CD4-positive, alpha-beta T cell treated with Interleukin-4 for 4 hours (primary cell): ENCODE data around the gene CDC42BPB.

ENCODE experiments used
- DNase-seq: peaks from one replicate; pipeline ENCODE4 v3.0.0-alpha.2; 2020

CDC42BPB gene

DNA sequence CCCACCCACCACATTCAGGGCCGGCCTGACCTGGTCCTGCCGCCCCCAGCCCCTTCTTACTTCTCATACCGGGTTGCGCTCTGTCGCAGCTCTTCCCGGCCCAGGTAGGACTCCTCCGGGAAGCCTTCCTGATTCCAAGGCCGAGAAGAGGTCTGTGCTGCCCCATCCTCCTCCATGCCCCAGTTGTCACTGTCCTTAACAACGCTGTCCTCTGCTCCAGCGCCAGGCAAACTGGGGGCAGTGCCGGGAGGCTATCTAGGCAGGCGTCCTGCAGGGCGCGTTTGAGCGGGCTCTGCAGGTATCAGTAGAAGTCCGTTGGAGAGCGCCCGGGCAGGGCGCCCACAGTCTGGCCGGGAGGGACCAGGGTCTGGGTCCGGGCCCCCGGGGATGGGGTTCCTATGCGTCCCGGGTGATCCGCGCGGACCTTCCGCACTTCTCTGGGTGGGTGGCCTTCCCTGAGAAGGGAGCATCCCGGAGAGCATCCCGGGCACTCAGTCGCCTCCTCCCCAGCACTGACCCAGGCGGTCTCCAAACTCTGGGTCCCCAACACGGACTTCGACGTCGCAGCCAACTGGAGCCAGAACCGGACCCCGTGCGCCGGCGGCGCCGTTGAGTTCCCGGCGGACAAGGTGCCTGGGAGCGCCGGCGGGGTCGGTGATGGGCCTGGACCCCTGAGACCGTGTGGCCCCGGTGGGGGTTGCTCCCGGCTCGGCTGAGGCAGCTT lies 134.0 kb downstream of the CDC42BPB start:
- DNase-seq: no peak

DNA sequence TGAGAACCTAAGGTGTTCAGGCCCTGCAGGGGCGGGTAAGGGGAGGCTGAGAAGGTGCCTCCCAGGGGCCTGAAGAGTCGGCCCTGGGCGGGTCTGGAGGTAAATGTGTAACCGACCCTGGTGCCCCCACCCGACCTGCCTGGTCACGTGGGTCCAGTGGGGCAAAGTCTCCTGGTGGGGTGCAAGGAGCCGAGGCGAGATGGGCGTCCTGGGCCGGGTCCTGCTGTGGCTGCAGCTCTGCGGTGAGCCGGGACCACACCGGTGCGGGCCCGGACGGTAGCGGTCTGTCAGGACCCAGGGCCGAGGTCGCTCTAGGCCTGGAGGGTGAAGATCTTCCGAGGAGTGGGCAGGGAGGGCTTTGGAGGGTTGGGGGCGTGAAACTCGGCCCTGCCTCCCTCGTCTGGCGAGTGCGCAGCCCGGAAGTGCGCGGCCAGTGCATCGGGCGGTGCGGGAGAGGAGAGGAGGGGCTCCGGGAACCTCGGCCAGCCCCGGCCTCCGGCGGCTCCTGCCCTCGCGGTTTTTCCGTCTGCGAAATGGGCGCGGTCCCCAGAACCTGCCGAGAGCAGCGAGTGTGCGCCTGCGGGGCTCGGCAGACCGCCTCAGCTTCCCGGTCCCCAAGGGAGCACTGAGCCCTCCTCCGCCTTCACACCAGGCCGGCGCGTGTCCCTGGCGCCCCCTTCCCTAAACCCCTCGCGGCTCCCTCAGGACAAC lies 134.7 kb downstream of the CDC42BPB start, which contains the start of gene AMN:
Gene AMN, plus strand, starts transcription at position 174 of the 711 bp plus-strand sequence. Its CDS starts 26 bp downstream, at position 200.
- DNase-seq: no peak

DNA sequence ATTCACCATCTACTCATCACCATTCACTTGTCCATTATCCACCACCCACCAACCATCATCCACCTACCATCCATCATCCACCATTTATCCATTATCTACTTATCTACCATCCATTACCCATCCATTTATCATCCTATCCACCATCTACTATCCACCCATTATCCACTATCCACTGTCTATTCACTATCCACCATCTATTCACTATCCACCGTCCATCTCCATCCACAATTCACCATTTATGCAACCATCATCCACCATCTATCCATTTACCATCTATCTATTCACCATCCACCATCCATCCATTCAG lies 136.4 kb downstream of the CDC42BPB start:
- no peak for DNase-seq

DNA sequence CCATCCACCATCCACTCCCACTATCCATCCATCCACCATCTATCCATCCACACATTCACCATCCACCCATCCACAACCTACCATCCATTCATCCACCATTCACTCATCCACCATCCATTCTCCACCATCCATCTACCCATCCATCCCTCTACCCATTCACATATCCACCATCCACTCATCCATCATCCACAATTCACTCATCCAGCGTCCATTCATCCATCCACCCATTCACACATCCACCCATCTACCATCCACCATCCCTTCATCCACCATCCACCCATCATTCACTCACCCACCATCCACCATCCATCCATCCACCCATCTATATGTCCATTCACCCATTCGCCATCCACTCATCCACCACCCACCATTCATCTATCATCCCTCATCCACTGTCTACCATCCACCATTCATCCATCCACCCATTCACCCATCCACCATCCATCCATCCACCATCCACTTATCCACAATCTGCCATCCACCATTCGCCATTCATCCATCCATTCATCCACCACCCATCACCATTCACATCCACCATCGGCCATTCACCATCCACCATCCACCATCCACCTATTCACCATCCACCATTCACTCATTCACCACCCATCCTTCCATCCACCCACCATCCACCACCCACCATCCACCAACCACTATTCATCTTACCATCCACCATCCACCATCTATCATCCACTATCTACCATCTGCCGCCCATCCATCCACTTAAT lies 136.9 kb downstream of the CDC42BPB start:
- no peak for DNase-seq

DNA sequence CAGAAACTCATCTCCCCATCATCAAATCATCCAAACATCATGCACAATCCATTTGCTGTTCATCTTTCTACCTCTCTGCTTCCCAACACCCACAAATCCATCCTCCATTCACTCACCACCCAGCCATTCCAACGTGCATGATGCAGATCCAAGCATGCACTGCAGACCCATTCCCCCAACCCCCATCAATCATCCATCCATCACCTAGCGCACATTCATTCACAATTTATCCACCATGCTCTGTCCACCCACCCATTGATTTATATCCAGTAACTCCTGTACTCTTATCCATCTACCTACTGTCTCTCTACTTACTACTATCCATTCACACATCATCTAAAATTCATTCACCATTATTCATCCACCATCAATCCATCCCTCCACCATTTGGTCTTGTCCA lies 138.9 kb downstream of the CDC42BPB start:
- no peak for DNase-seq

DNA sequence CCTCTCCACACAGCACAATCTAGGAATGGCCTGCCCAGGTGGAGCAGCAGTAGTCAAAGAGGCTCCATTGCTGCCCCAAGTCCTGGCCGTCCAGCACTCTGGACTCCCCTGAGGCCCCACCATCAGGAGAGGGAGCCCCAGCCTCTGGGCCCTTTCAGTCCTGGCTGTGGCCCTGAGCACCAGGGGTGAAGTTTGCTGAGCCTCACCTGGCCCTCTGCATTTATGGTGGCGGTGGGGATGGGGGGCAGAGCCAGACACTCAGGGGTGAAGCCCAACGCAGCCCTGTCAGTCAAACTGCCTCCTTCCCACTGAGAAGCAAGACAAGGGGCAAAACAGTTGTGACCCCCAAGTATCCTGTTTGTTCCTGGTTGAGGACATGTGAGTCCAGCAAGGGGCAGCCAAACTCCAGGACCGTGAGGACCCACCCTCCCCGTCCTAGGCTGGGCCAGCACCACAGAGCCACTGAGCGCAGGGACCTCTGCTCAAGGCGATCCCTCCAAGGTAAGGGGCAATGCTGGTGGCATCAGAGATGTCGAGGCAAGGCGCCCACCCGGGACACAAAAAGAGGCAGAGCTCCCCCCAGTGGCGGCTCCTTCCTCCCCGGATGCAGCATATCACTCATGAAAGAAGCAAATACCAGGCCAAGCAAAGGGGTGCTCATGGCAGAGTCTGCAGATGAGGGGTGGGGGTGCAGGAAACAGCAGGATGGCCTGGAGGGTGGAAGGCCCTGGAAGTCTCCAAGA lies 139.7 kb downstream of the CDC42BPB start:
- peak; percentile 50 for DNase-seq

DNA sequence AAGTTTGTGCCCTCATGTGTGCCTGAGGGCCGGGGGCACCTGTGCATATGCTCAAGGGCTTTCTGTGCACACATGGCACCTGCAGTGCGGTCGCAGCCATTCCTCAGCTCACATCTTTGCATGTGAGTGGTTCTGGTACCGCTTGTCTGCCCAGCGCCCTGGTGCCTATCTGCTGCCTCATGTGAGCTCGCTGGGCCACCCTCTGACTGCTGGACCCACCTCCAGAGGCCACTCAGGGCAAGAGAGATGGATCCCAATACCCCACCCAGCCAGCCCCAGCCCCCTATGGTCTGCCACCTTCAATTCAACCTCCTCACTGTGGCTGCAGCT lies 140.3 kb downstream of the CDC42BPB start:
- DNase-seq: no peak

DNA sequence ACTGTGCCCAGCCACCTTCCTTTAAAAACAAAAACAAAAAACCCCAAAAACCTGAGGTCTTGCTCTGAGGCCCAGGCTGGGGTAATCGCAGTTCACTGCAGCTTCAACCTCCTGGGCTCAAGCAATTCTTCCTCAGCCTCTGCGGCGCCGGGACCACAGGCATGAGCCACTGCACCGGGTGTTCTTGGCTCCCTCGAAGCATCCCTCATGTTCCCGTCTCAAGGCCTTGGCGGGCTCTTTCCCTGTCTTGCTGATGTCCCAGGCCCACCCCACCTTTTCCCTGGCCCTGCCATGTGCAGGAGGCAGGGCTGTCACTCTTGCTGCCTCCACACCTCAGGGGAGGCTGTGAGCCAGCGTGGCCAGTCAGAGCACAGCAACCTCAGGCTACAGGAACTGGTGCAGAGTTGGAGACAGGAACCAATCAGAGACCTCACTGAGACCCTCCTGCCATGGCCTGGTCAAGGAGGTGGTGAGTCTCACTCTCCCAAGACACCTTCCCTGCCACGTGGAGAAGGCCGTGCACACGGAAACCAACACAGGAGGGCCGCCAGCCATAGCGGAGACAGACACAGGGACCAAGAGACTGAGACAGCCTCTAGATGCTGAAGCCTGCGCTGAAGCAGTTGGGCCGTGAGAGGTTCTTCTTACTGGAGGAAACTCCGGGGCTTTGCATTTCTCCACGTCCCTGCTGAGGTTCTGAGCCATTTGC lies 140.8 kb downstream of the CDC42BPB start:
- DNase-seq: no peak

DNA sequence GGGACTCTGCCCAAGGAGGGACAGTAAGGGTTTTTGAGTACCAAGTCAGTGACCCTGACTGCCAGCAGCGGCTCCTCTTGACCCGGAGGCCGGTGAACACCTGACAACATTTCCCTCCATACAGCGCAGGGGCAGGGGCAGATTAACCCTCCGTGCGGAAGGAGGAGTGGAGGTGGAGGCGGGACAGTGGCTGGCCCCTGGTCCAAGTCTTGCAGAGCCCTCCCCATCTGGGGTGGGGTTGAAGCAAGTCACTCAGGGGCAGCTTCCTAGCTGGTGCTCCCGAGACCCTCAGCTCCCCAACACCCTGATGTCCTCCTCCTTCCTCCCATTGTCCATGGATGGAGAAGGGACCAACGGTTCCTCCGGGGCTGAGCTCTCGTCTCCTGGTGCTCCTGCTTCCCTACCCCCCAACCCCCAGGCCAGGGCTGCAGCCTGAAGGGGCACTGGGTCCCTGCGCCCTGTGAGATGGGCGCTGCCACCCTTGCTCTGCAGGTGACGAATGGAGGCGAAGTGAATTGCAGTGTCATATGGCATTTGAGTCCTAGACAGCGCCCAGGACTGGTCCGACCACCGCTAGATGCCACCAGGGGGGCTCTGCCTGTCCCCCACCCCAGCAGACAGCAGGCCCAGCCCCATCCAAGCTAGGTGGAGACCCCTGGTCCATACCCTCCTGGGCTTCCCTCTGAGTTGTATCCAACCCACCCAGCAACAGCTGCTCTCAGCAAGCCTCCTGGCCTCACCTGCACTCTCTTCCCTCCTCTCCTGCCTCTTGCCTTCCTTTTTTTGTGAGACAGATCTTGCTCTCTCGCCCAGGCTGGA lies 141.8 kb downstream of the CDC42BPB start:
- no peak for DNase-seq

DNA sequence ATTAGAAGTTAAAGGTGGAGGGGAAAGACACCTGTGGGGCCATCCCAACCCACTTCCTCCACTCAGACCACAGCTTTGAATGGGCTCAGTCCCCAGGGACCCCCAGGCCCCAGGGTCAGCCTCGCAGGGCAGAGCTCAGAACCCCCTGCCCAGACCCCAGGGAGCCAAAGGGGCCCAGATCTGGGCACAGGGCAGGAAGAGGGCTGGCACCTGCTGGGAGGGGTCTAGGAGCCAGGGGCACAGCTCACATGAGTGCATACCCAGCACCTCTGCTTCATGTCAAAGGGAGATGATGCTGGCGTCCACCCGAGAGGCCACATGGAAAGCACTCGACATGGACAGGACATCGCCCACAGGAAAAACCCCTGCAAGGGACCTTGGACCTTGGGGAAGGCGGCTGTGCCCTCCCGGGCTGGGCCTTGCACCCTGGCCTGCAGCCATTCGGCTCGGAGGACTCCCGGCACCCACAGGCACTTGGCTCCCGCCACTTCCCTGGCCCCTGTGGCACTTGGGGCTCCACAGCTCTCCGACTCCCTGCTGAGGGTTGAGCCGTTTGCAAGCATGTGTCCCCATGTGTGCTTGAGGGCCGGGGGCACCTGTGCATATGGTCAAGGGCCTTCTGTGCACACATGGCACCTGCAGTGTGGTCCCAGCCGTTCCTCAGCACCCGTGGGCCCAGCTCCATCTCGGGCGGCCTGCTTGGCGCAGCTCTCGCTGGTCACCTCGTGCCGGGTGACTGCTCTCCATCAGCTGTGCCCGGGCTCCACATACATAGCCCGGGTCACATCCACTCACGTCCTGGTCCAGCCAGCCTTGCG lies 142.7 kb downstream of the CDC42BPB start:
- no peak for DNase-seq

DNA sequence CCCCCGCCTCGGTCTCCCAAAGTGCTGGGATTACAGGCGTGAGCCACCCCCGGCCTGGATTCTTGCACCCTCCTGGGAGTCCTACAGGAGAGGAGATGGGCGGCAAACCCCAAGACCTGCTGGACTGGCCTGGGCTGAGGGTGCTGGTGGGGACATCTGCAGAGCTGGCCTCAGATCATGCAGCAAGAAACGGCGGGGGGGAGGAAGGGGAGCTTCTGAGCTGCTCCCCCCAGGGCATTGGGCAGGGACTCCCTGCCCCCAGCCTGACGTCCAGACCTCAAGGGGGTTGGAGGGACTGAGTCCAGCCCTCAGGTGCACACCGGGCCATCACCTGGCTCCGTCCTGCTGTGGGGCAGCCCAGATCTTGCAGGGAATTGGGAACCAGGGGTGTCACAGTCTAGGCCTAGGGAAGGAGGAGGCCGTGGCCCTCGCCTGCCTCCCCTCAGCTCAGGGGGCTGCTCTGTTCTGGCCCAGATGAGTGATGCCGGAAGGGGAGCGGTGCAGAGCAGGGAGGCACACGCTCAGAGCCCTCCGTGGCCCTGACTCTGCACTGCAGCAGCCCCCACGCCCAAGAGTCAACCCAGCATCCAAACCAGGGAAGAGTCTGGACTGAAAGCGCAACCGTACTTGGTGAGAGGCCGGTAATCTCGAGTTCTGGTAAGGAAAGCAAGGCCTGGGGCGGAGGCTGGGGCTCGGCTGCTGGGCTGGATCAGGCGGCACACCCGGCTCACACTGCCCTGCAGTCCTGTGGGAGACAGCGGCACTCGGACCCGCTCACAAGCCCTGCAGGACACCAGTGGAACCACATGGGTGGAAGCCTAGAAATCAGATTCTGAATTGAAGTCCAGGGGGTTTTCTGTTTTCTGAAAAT lies 143.8 kb downstream of the CDC42BPB start:
- no peak for DNase-seq

DNA sequence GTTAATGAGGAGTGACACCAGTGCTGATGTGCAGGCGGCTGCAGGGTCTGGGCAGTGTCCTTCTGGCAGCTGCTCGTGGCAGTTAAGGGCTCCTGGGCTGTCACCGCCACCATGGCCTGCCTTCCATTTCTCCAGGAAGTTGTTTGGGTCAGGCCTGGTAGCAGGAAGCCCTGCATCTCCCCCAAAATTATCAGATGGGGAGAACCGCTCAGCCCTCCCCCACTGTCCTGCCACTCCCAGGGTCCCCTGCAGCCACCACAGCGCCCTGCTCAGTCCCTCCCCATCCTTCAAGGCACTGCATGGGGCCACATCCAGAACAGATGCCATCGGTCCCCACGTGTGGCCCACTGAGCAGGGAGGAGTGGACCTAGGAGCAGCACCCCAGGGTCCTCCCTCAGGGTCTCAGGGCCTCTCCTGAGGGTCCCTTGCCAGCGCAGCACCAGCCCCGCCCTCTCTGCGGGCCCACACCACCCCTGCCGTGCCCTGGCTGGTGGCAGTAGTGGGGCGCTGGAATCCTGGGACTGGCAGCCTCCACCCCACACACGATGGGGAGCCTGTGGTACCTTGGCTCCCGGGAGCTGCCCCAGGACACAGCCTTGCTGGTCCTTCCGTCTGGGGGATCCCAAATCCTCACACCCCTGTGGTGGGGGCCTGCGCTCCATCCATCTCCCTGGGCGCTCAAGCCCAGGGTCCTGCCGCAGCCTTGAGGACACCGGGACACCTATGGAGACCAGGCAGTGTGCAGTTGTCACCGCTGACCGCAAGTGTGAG lies 145.2 kb downstream of the CDC42BPB start:
- no peak for DNase-seq

DNA sequence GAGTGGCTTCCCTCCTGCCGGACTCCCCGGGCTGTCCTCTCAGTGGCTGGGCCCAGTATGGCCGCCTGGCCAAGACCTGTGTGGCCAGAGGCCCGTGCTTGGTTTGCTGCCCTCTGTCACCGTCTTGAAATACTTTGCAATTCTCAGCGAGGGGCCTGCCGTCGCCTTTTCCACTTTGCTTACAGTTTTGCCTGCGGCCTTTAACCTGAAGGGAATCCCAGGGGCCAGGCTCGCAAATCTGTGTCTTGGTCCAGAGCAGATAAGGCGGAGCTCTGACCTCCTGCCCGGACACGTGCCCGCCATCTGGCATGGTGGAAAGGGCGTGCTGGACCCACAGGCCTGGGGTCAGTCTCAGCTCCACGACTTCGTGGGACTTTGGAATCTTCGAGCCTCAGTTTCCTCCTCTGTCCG lies 145.8 kb downstream of the CDC42BPB start:
- DNase-seq: no peak

DNA sequence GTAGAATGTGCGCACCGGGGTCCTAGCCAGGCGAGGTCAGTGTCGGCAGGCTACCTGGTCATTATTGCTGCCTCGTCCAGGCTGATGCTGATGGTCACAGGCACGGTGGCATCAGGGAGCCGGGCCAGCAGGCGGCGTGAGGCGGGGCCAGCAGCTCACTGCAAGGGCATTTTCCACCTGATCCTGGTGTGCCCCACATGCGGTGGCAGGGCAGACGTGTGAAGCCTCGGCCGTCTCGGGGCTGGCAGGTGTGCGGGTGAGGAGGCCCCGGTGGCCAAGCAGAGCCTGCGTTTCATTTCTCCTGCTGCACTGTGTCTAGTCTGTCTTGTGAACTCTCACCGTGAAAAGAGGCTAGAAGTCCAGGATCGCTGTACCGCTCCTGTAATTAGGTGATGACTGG lies 146.9 kb downstream of the CDC42BPB start:
- no peak for DNase-seq

DNA sequence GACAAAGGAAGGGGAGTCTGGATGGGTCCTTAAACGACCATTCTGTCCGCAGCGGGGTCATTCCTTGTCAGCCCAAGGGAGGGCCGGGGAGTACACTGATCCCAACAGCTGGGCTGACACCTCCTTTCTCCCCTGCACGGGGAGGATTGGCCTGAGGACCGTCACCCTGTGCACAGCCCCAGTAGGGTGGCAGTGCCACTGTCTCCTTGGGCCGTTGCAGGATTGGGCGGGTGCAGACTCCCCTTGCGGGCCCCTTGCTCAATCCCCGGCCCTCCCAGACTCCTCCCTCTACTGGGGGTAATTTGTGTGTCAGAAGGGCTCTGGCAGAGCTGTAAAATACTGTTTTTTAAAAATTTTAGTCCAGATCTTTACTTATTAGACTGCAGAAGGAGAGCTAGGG lies 147.4 kb downstream of the CDC42BPB start:
- no peak for DNase-seq

DNA sequence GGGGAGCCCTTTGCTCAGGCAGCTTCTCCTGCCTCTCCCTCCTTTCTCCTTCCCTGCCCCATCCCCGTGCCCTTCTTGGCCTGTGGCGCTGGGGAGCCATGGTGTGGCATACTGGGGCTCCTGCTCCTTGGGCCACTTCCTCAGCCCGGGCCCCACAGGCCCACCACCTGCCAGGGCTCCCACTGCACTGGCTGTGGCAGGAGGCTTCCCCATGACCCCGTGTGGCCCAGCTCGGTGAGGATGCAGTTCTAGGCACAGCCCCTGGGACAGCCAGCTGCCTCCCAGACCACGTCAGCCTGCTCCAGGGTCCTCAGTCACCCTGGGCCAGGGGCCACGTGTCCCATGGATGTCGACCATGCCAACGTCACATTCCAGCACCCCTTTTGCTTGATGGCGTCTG lies 147.9 kb downstream of the CDC42BPB start:
- DNase-seq: no peak

DNA sequence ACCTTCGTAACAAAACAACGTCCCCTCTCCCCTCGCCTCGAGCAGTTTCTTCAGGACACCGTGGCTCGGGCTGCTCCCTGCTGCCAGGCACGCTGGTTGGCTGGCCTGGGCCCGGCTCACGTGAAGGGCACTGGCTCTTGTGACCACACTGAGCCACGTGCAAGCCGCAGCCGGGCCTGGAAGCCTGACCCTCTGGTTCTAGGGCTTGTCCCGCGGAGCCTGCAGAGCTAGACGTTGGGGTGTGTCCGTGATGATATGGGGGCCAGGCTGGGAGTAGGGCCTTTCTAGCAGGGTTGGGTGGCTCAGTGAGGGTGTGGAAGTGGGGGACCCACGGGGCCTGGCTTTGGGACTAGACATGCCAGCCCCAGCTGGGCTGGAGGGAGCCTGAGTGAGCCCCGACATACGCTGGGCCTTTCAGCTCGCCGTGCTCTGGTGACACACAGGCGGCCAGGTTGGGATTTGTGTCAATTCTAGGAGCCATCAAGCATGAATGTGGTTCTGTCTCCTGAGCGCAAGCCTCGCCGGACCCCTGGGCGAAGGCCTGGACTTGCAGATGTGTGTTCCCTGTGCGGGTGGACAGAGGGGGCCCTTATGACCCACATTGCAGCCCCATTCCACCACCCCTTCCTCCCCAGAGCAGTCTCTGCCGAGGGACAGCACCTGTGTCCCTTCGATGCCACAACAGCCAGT lies 148.4 kb downstream of the CDC42BPB start:
- no peak for DNase-seq

DNA sequence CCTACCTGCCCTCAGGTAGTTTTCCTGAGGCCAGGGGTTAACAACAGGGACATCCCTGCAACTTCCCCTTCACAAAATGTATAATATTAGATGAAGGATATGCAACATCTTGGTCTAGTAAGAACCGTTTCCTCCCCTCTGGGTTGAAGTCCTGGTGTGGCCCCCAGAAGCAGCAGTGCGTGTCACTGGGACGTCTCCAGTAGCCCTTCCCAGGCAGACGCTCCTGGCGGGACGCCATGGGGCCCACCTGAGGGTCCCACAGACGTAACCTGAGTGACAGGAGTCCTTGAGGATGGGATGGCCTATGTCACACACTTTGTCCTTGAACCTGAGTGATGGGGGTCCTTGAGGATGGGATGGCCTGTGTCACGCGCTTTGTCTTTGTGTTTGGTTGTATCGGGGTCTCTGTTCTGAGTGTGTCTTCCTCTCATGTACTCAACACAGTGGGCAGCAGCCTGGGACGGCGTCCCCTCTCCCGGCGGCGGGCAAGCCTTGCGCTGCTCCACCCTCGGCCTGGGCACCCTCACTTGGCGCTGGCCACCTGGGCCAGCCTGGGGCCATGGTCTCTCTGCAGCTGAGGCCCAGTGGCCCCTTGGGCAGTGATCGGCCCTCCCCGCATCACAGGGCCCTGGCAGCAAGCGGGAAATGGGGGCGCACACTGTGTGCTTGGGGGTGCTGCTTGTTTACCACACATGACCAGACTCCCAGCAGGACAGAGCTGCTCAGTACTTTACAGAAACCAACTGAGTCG lies 149.2 kb downstream of the CDC42BPB start:
- DNase-seq: no peak
